ENCODE results near the gene BCL2A1.
"Not testable (repeated sequence)": the region's sequence is repeated elsewhere in the genome, so short reads cannot be mapped to it uniquely, and the experiment has no call there.

BCL2A1 gene

GRCh38 chr15:79970624-79971434 lies at the start of gene BCL2A1:
TSS of gene BCL2A1 (minus strand) at chr15:79971196. CDS start at chr15:79971119, 77 bp downstream.
- DNase-seq = no peak

- no peak for DNase-seq
Measured at GRCh38 chr15:80020731-80021130, 49.7 kb upstream of the BCL2A1 start.

DNA sequence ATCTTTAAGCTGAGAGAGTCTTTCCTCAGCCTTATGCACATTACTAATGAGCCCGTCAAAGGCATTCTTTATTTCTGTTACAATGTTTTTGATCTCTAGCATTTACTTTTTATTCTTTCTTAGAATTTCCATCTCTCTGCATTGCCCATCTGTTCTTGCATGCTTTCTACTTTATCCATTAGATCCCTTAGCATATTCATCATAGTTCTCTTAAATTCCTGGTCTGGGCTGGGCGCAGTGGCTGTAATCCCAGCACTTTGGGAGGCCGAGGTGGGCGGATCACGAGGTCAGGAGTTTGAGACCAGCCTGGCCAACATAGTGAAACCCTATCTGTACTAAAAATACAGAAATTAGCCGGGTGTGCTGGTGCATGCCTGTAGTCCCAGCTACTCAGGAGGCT lies 49.2 kb upstream of the BCL2A1 start:
- not testable (repeated sequence) for DNase-seq

DNA sequence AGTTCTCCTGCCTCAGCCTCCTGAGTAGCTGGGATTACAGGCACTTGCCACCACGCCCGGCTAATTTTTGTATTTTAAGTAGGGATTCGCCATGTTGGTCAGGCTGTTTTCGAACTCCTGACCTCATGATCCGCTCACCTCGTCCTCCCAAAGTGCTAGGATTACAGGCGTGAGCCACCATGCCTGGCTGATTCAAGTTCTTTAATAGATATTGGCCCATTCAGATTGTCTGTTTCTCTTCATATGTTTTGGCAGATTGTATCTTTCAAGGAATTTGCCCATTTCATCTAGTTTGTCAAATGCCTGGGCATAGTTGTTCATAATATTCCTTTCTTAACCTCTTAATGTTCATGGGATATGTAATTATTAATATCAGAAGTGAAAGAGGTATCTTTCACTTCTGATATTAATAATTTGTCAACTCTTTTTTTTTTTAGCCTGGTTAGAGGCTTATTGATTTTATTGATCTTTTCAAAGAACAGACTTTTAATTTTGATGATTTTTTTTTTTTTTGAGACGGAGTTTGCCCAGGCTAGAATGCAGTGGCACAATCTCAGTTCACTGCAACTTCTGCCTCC lies 48.3 kb upstream of the BCL2A1 start:
- DNase-seq = no peak

GRCh38 chr15:80017139-80017538 lies 46.1 kb upstream of the BCL2A1 start:
- not testable (repeated sequence) for DNase-seq

GRCh38 chr15:80016506-80016905 lies 45.5 kb upstream of the BCL2A1 start:
- not testable (repeated sequence) for DNase-seq

DNA sequence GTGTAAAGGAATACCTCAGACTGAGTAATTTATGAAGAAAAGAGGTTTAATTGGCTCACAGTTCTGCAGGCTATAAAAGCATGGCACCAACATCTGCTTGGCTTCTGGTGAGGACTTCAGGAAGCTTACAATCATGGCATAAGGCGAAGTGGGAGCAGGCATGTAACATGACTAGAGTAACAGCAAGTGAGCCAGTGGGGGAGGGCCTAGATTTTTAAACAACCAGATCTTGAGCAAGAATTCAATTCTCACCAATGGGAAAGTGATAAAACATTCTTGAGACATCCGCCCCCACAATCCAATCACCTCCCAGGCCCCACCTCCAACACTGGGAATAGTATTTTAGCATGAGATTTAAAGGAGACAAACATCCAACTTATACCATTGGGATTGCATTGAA lies 44.2 kb upstream of the BCL2A1 start:
- DNase-seq = no peak

- not testable (repeated sequence) for DNase-seq
Measured at GRCh38 chr15:80014186-80014585, 43.2 kb upstream of the BCL2A1 start.

DNA sequence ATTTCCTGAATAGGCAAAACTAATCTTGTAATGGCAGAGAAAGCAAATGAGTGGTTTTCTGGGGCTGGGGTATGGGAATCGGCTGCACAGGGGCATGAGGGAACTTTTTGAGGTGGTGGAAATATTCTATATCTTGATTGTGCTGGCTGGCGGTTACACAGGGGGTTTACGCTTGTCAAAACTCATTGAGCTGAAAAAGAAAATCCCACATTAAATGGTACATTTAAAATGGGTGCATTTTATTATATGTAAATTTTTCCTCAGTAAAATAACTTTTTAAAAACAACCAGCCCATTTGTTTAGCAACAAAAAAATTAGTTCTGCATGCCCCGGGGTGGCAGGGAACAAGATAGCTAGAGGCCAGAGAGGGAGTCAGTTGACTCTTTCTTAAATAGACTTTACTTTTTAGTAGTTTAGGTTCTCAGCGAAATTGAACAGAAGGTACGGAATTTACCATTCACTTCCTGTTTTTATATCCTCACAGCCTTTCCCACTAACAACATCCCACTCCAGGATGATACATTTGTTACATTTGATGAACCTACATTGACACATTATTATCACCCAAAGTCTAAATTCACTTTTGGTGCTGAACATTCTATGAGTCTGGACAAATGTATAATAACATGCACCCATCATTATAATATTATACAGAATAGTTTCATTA lies 41.2 kb upstream of the BCL2A1 start:
- no peak for DNase-seq

DNA sequence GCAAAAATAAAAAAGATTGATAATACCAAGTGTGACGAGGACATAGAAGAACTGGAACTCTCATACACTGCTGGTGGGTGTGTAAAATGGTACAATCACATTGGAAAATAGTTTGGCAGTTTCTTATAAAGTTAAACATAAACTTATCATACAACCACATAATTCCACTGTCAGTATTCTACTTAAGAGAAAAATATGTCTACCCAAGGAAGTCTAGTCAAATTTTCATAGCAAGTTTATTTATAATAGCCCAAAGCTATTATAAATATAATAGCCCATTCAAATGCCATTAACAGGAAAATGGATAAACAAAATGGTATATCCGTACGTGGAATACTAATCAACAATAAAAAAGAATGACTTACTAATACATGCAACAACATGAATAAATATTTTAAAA lies 40.6 kb upstream of the BCL2A1 start:
- DNase-seq = no peak

- DNase-seq = not testable (repeated sequence)
Measured at GRCh38 chr15:80011041-80011523, 40.1 kb upstream of the BCL2A1 start.

GRCh38 chr15:80010131-80010673 lies 39.2 kb upstream of the BCL2A1 start:
- DNase-seq = no peak

DNA sequence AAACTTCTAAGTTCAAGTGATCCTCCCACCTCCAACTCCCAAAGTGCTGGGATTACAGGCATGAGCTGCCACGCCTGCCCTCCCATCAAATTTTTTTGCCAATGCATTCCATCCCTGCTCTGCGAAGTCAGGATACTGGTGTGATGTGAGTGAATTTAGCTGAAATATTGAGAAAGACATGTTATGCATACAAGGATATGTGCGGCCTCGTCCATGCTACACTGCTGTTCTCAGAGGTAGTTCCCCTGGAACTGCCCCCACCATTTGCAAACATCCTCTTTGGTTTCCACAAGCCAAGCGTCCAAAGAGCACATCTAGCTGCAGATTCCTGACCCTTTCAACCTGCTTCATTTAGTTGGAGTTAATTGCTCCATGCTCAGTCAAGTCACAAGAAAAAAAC lies 36.5 kb upstream of the BCL2A1 start:
- DNase-seq = no peak

- DNase-seq = no peak
Measured at GRCh38 chr15:80006946-80007345, 36.0 kb upstream of the BCL2A1 start.

GRCh38 chr15:80003934-80004472 lies 33.0 kb upstream of the BCL2A1 start:
- DNase-seq = no peak

DNA sequence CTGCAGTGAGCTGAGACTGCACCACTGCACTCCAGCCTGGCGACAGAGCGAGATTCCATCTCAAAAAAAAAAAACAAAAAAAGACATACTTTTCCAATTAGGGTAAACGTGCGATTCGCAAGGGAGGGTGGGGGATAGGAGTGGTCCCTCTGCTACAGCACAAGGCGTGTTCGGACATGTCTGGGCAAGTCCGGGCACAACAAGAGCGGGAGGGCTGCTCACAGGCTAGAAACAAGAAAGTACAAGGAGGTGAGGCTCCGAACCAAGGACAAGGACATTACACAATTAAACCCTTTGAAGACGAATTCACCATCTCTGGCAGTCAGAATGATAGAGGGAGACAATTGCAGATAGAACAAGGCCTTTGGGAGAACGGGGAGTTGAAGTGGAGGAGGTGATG lies 32.2 kb upstream of the BCL2A1 start:
- DNase-seq = no peak

DNA sequence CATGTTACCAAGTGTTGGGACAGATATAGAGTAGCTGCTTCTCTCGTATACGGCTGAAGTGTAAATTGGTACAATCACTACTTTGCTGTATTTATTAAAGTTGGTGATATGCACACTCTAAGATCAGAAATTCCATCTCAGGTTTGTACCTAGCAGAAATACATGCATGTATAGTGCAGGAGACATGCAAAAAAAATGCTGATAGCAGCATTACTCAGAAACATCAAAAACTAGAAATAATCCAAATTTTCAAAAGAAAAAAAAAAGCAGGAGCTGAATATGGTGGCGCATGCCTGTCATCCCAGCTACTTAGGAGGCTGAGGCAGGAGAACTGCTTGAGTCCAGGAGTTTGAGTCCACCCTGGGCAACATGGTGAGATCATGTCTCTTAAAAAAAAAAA lies 31.3 kb upstream of the BCL2A1 start:
- DNase-seq = no peak

DNA sequence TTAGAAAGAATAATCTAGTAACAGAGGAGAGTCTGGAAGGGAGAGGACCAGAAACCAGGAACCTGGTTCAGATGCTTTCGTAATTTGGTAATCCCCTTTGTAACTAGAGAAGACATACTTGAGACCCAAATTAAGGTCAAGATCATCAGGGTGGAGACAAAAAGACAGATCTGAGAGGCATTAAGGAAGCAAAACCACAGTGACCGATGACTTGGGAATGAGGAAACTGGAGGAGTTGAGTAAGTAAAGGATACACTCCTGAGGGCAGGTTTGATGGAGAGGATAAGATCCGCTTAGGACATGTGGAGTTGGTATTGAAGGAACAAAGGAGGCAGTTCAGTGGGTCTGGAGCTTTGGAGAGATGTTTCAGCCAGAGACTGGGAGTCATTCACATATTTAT lies 23.6 kb upstream of the BCL2A1 start:
- DNase-seq = no peak

DNA sequence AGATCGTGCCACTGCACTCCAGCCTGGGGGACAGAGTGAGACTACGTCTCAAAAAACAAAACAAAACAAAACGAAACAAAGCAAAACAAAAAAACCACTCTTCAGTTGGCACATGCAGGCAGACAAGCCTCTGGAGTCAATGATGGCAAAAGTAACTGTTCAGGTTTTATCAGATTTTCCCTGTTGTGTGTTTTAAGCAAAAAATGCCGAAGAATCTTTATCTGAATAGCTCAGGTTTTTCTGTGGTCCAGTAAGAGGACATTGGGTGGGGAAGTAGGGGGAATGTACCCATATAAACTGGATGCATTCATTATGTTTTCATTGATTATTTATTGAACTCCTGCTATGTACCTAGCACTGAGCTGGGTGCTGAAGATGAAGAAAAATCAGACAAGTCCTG lies 20.8 kb upstream of the BCL2A1 start:
- no peak for DNase-seq

GRCh38 chr15:79990997-79991334 lies 20.0 kb upstream of the BCL2A1 start:
- DNase-seq = no peak

- no peak for DNase-seq
Measured at GRCh38 chr15:79990280-79990996, 19.4 kb upstream of the BCL2A1 start.

DNA sequence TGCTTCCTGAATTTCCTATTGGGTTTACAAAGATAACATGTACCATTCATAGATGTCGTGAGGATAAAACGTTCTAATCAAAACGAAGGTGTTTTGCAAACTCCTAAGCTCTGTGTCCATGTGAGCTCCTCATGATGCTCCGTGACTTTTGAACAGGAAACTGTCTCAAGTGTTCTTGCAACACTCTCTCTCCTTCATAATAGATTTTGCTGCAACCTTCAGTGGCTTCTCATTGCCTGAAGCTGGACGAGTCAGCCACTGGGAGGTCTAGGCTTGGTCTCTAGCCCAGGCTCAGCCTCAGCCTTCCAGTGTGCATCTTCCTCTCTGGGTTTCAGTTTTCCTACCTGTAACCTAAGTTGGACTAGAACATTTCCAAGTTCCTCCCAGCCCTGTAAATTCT lies 18.7 kb upstream of the BCL2A1 start:
- no peak for DNase-seq

- no peak for DNase-seq
Measured at GRCh38 chr15:79989183-79989582, 18.2 kb upstream of the BCL2A1 start.

Data from NCI-H2029 (cell line).